Measurements from ENCODE around the gene ZNF860. TPM values are rescaled to one million over a fixed set of nuclear protein-coding genes. Genes with fewer than 3 reads are reported as not detected.
A peak's percentile ranks its signal among the peaks of the same experiment; 100 is the strongest.

The ZNF860 gene
- total RNA-seq, 3 donors from 2014 or later: 0.63 to 1.0 (median 0.70) TPM

GRCh38 chr3:31971607-31972006, 9.9 kb upstream of the ZNF860 start:
- TF ChIP-seq CTCF (IDR thresholded peaks at IDR 0.05): no peak
- no peak overlapping the region for H3K4me3 ChIP-seq

GRCh38 chr3:31973081-31973480, 8.5 kb upstream of the ZNF860 start:
- Histone ChIP-seq H3K4me1 (ENCODE audit: low read depth) (no peaks in the 10 kb centered on the region), H3K36me3 (ENCODE audit: low read depth) (no peaks in the 10 kb centered on the region), H3K4me3 (no peak overlapping the region), H3K9me3 (no peaks in the 10 kb centered on the region)
- intact Hi-C loops (cut with DNase I, micrococcal nuclease): no loop called here
- no peak for TF ChIP-seq CTCF (IDR thresholded peaks at IDR 0.05)
- no peak for ATAC-seq
- no peak for DNase-seq

More at GRCh38 chr3:31971607-31972006, 9.9 kb upstream of the ZNF860 start:
- no peak for ATAC-seq
- no peak for DNase-seq
- Histone ChIP-seq H3K36me3 (ENCODE audit: low read depth) (no peaks in the 10 kb centered on the region), H3K4me1 (ENCODE audit: low read depth) (no peaks in the 10 kb centered on the region), H3K9me3 (no peaks in the 10 kb centered on the region)
- intact Hi-C loops (cut with DNase I, micrococcal nuclease): no loop called here

- Histone ChIP-seq H3K36me3 (ENCODE audit: low read depth) (no peaks in the 10 kb centered on the region), H3K4me1 (ENCODE audit: low read depth) (no peaks in the 10 kb centered on the region), H3K4me3 (no peak overlapping the region), H3K9me3 (no peaks in the 10 kb centered on the region)
- no peak for TF ChIP-seq CTCF (IDR thresholded peaks at IDR 0.05)
- ATAC-seq: no peak
- no peak for DNase-seq
- intact Hi-C loops (cut with DNase I, micrococcal nuclease): no loop called here
Observed at GRCh38 chr3:31973837-31974236, 7.7 kb upstream of the ZNF860 start.

GRCh38 chr3:31974471-31974870, 7.1 kb upstream of the ZNF860 start:
- no peaks in the 10 kb centered on the region for H3K4me1 ChIP-seq (ENCODE audit: low read depth)
- DNase-seq (no peak), ATAC-seq (peak; percentile 30)
- H3K4me3 ChIP-seq: no peak overlapping the region
- no peaks in the 10 kb centered on the region for H3K36me3 ChIP-seq (ENCODE audit: low read depth)
- TF ChIP-seq CTCF (IDR thresholded peaks at IDR 0.05): no peak
- intact Hi-C loops (cut with DNase I, micrococcal nuclease): no loop called here
- no peaks in the 10 kb centered on the region for H3K9me3 ChIP-seq

GRCh38 chr3:31974964-31975363, 6.6 kb upstream of the ZNF860 start:
- intact Hi-C loops (cut with DNase I, micrococcal nuclease): no loop called here
- Histone ChIP-seq H3K36me3 (ENCODE audit: low read depth) (no peaks in the 10 kb centered on the region), H3K4me1 (ENCODE audit: low read depth) (peaks cover 3% of the 10 kb centered on the region), H3K9me3 (no peaks in the 10 kb centered on the region), H3K4me3 (no peak overlapping the region)
- DNase-seq (no peak), ATAC-seq (no peak)
- TF ChIP-seq CTCF (IDR thresholded peaks at IDR 0.05): no peak

GRCh38 chr3:31976302-31976701, 5.2 kb upstream of the ZNF860 start:
- no peak for TF ChIP-seq CTCF (IDR thresholded peaks at IDR 0.05)
- Histone ChIP-seq H3K4me1 (ENCODE audit: low read depth) (peaks cover 7% of the 10 kb centered on the region), H3K4me3 (no peak overlapping the region), H3K9me3 (no peaks in the 10 kb centered on the region), H3K36me3 (ENCODE audit: low read depth) (no peaks in the 10 kb centered on the region)
- intact Hi-C loops (cut with DNase I, micrococcal nuclease): no loop called here
- DNase-seq: no peak
- no peak for ATAC-seq
